Measurements from ENCODE around the gene ZNF862.

DNA sequence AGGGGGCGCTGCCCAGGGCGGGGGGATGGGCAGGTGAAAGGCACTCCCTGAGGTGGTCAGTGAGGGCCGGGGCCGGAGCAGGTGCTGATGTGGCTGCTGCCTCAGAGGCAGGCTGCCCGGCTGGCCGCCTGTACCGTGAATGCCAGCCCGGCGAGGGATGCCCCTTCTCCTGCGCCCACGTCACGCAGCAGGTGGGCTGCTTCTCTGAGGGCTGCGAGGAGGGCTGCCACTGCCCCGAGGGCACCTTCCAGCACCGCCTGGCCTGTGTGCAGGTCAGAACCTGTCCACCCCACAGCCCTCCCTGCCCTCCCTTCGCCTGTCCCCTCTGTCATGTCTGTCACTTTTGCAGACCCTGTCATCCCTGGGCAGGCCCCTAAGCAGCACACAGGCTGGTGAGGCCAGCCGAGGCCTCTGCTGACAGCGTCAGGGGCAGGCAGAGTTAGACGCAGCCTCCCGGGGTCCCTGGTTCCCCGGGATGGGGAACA, 21.9 kb upstream of the ZNF862 start:
- TF ChIP-seq POLR2AphosphoS5 (IDR thresholded peaks at IDR 0.05; ENCODE audit: low read depth) = no peak
- TF ChIP-seq, protein P1, sequence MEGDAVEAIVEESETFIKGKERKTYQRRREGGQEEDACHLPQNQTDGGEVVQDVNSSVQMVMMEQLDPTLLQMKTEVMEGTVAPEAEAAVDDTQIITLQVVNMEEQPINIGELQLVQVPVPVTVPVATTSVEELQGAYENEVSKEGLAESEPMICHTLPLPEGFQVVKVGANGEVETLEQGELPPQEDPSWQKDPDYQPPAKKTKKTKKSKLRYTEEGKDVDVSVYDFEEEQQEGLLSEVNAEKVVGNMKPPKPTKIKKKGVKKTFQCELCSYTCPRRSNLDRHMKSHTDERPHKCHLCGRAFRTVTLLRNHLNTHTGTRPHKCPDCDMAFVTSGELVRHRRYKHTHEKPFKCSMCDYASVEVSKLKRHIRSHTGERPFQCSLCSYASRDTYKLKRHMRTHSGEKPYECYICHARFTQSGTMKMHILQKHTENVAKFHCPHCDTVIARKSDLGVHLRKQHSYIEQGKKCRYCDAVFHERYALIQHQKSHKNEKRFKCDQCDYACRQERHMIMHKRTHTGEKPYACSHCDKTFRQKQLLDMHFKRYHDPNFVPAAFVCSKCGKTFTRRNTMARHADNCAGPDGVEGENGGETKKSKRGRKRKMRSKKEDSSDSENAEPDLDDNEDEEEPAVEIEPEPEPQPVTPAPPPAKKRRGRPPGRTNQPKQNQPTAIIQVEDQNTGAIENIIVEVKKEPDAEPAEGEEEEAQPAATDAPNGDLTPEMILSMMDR (conservative IDR thresholded peaks at IDR 0.05; ENCODE audit: low read depth in 2 of 2) = no peak
- TF ChIP-seq, protein P2, sequence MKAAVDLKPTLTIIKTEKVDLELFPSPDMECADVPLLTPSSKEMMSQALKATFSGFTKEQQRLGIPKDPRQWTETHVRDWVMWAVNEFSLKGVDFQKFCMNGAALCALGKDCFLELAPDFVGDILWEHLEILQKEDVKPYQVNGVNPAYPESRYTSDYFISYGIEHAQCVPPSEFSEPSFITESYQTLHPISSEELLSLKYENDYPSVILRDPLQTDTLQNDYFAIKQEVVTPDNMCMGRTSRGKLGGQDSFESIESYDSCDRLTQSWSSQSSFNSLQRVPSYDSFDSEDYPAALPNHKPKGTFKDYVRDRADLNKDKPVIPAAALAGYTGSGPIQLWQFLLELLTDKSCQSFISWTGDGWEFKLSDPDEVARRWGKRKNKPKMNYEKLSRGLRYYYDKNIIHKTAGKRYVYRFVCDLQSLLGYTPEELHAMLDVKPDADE (IDR thresholded peaks at IDR 0.05) = no peak
- TF ChIP-seq ZNF114 (CRISPR knock-in tag; IDR thresholded peaks at IDR 0.05) = no peak
- no peak for TF ChIP-seq JUNB (IDR thresholded peaks at IDR 0.05; ENCODE audit: unreplicated experiment)
- no peak for TF ChIP-seq EZH2phosphoT487 (IDR thresholded peaks at IDR 0.05; ENCODE audit: unreplicated experiment)
- no peak for TF ChIP-seq ZNF331 (CRISPR knock-in tag; IDR thresholded peaks at IDR 0.05; ENCODE audit: low read depth)
- no peak for TF ChIP-seq CREB1 (CRISPR knock-in tag; IDR thresholded peaks at IDR 0.05; ENCODE audit: low read depth)
- TF ChIP-seq EZH2 (IDR thresholded peaks at IDR 0.05; ENCODE audit: low read depth, unreplicated experiment) = no peak
- TF ChIP-seq, protein P3, sequence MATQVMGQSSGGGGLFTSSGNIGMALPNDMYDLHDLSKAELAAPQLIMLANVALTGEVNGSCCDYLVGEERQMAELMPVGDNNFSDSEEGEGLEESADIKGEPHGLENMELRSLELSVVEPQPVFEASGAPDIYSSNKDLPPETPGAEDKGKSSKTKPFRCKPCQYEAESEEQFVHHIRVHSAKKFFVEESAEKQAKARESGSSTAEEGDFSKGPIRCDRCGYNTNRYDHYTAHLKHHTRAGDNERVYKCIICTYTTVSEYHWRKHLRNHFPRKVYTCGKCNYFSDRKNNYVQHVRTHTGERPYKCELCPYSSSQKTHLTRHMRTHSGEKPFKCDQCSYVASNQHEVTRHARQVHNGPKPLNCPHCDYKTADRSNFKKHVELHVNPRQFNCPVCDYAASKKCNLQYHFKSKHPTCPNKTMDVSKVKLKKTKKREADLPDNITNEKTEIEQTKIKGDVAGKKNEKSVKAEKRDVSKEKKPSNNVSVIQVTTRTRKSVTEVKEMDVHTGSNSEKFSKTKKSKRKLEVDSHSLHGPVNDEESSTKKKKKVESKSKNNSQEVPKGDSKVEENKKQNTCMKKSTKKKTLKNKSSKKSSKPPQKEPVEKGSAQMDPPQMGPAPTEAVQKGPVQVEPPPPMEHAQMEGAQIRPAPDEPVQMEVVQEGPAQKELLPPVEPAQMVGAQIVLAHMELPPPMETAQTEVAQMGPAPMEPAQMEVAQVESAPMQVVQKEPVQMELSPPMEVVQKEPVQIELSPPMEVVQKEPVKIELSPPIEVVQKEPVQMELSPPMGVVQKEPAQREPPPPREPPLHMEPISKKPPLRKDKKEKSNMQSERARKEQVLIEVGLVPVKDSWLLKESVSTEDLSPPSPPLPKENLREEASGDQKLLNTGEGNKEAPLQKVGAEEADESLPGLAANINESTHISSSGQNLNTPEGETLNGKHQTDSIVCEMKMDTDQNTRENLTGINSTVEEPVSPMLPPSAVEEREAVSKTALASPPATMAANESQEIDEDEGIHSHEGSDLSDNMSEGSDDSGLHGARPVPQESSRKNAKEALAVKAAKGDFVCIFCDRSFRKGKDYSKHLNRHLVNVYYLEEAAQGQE (IDR thresholded peaks at IDR 0.05; ENCODE audit: unreplicated experiment) = no peak
- TF ChIP-seq, protein P4, sequence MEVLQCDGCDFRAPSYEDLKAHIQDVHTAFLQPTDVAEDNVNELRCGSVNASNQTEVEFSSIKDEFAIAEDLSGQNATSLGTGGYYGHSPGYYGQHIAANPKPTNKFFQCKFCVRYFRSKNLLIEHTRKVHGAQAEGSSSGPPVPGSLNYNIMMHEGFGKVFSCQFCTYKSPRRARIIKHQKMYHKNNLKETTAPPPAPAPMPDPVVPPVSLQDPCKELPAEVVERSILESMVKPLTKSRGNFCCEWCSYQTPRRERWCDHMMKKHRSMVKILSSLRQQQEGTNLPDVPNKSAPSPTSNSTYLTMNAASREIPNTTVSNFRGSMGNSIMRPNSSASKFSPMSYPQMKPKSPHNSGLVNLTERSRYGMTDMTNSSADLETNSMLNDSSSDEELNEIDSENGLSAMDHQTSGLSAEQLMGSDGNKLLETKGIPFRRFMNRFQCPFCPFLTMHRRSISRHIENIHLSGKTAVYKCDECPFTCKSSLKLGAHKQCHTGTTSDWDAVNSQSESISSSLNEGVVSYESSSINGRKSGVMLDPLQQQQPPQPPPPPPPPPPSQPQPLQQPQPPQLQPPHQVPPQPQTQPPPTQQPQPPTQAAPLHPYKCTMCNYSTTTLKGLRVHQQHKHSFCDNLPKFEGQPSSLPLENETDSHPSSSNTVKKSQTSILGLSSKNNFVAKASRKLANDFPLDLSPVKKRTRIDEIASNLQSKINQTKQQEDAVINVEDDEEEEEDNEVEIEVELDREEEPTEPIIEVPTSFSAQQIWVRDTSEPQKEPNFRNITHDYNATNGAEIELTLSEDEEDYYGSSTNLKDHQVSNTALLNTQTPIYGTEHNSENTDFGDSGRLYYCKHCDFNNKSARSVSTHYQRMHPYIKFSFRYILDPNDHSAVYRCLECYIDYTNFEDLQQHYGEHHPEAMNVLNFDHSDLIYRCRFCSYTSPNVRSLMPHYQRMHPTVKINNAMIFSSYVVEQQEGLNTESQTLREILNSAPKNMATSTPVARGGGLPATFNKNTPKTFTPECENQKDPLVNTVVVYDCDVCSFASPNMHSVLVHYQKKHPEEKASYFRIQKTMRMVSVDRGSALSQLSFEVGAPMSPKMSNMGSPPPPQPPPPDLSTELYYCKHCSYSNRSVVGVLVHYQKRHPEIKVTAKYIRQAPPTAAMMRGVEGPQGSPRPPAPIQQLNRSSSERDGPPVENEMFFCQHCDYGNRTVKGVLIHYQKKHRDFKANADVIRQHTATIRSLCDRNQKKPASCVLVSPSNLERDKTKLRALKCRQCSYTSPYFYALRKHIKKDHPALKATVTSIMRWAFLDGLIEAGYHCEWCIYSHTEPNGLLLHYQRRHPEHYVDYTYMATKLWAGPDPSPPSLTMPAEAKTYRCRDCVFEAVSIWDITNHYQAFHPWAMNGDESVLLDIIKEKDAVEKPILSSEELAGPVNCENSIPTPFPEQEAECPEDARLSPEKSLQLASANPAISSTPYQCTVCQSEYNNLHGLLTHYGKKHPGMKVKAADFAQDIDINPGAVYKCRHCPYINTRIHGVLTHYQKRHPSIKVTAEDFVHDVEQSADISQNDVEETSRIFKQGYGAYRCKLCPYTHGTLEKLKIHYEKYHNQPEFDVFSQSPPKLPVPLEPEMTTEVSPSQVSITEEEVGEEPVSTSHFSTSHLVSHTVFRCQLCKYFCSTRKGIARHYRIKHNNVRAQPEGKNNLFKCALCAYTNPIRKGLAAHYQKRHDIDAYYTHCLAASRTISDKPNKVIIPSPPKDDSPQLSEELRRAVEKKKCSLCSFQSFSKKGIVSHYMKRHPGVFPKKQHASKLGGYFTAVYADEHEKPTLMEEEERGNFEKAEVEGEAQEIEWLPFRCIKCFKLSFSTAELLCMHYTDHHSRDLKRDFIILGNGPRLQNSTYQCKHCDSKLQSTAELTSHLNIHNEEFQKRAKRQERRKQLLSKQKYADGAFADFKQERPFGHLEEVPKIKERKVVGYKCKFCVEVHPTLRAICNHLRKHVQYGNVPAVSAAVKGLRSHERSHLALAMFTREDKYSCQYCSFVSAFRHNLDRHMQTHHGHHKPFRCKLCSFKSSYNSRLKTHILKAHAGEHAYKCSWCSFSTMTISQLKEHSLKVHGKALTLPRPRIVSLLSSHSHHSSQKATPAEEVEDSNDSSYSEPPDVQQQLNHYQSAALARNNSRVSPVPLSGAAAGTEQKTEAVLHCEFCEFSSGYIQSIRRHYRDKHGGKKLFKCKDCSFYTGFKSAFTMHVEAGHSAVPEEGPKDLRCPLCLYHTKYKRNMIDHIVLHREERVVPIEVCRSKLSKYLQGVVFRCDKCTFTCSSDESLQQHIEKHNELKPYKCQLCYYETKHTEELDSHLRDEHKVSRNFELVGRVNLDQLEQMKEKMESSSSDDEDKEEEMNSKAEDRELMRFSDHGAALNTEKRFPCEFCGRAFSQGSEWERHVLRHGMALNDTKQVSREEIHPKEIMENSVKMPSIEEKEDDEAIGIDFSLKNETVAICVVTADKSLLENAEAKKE (CRISPR knock-in tag; IDR thresholded peaks at IDR 0.05) = no peak
- no peak for TF ChIP-seq STAT1 (IDR thresholded peaks at IDR 0.05; ENCODE audit: unreplicated experiment)
- no peak for TF ChIP-seq NANOG (IDR thresholded peaks at IDR 0.05; ENCODE audit: borderline replicate concordance)
